ENCODE measurements around the gene NEU1. TPM values are rescaled to one million over a fixed set of nuclear protein-coding genes. Genes with fewer than 3 reads are reported as not detected.
"Not testable (repeated sequence)": the region's sequence is repeated elsewhere in the genome, so short reads cannot be mapped to it uniquely, and the experiment has no call there.

The NEU1 gene
- total and polyA plus RNA-seq, 7 donors = 15.0 to 43.2 (median 33.5) TPM

DNA sequence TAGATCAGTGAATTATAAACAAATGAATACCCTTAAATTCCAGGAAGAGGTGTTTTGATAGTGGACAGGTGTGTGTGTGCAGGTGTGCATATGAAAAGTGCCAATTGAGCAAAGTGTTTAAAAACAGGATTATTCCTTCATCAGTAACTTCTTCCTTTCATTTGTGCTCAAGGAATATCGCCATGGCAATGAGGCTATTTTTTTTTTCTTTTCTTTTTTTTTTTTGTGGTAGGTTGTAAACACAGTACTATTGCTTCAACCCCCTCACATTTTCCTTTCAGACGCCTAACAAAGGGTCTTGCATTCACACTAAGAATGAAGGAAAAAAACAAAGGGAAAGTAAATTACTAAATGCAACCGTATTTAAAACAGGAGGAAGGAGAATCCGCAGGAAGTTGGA lies 37.1 kb downstream of the NEU1 start:
- TF ChIP-seq POLR2A (IDR thresholded peaks at IDR 0.05) = no peak
- no peak for TF ChIP-seq EP300 (IDR thresholded peaks at IDR 0.05)
- TF ChIP-seq, protein P1, sequence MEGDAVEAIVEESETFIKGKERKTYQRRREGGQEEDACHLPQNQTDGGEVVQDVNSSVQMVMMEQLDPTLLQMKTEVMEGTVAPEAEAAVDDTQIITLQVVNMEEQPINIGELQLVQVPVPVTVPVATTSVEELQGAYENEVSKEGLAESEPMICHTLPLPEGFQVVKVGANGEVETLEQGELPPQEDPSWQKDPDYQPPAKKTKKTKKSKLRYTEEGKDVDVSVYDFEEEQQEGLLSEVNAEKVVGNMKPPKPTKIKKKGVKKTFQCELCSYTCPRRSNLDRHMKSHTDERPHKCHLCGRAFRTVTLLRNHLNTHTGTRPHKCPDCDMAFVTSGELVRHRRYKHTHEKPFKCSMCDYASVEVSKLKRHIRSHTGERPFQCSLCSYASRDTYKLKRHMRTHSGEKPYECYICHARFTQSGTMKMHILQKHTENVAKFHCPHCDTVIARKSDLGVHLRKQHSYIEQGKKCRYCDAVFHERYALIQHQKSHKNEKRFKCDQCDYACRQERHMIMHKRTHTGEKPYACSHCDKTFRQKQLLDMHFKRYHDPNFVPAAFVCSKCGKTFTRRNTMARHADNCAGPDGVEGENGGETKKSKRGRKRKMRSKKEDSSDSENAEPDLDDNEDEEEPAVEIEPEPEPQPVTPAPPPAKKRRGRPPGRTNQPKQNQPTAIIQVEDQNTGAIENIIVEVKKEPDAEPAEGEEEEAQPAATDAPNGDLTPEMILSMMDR (IDR thresholded peaks at IDR 0.05) = no peak
- no peak for TF ChIP-seq POLR2AphosphoS5 (IDR thresholded peaks at IDR 0.05)
- WGBS, 2 donors = 21 to 66% methylated on average over 4 of the region's 4 CpGs
- DNase-seq = no peak
- Histone ChIP-seq H3K4me1 (peaks cover 0 to 42% (median 40%) of the 10 kb centered on the region in 4 donors), H3K27ac (peak overlapping the region; percentile 86 to 98 (median 95)), H3K36me3 (no peaks in the 10 kb centered on the region), H3K4me3 (no peak overlapping the region), H3K9me3 (no peaks in the 10 kb centered on the region), H3K27me3 (no peaks in the 10 kb centered on the region)
- intact Hi-C loops (cut with DNase I) = loop anchor here (10.0 kb wide), 2 partner anchors 349 to 1211 kb away; partner anchors contain the start of genes AGPAT1, MRPS18B, PPP1R10 and RNF5

DNA sequence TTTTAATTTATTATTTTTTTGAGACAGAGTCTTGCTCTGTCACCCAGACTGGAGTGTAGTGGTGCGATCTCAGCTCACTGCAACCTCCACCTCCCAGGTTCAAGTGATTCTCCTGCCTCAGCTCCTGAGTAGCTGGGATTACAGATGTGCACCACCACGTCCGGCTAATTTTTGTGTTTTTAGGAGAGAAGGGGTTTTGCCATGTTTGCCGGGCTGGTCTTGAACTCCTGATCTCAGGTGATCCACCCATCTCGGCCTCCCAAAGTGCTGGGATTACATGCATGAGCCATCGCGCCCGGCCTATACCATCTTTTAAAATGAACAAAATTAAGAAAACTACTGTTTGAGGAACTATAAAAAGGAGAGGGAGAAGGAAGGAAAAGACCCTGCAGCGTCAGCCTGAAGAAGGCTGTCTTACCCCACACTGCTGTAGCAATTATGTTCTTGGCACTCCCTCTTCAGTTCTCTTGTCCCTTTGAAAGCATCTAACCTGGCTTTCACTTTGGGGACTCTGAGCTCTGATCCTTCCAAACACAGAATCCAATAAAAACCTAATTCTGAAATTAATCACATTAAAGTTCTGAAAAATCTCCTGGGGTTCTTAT lies 38.9 kb downstream of the NEU1 start:
- DNase-seq = not testable (repeated sequence)
- intact Hi-C loops (cut with DNase I) = loop anchor here (10.0 kb wide), 2 partner anchors 351 to 1209 kb away; partner anchors contain the start of genes AGPAT1, MRPS18B, PPP1R10 and RNF5
- peaks cover 0 to 58% (median 57%) of the 10 kb centered on the region in 4 donors for H3K4me1 ChIP-seq

DNA sequence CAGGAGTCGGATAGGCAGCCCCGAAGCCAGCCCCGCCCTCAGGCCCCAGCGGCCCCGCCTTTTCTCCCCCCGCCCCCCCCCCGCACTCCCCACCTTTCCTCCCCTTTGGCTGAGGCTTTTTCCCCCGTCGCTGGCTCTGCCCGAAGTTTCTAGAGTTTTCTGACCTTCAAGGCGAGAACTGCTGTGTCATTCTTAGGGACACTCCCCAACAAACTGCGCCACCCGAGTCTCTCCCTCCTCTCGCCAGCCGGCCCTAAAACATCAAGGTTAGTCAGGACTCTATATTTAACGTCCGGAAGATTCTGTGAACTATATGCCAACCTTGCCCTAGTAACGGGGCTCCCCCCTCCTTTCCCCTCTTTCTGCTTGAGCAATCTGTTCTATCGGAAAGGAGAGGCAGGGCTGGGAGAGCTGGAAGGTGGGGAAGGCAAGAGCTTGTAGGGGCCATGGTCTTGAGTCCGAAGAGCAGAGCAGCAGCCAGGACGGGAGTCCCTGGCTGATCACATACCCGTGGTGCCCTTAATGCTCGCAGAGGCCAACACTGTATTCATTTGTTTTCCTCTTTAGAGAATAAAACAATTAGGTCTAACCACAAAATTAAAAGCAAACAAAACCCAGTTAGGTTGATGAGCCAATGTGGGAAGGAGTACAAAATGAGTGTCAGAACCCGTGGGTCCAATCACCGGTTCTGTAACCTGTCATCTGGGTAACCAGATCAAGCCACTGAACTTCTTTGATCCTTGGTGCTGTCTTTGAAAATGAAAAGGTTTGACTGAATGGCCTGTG lies 40.4 kb downstream of the NEU1 start:
- H3K27me3 ChIP-seq = no peaks in the 10 kb centered on the region
- H3K36me3 ChIP-seq = no peaks in the 10 kb centered on the region
- TF ChIP-seq POLR2AphosphoS5 (IDR thresholded peaks at IDR 0.05) = peak; percentile 88 to 97 (median 94)
- TF ChIP-seq POLR2A (IDR thresholded peaks at IDR 0.05) = peak; percentile 74 to 76
- TF ChIP-seq, protein P1 (IDR thresholded peaks at IDR 0.05) = no peak
- TF ChIP-seq EP300 (IDR thresholded peaks at IDR 0.05) = peak in 1 of 4 donors; percentile 28
- 1 to 2% methylated on average over 25 of the region's 25 CpGs for WGBS, 2 donors
- H3K4me3 ChIP-seq = peak overlapping the region; percentile 45 to 61 (median 50)
- DNase-seq = peak; percentile 97
- peaks cover 0 to 72% (median 69%) of the 10 kb centered on the region in 4 donors for H3K4me1 ChIP-seq
- H3K9me3 ChIP-seq = no peaks in the 10 kb centered on the region
- H3K27ac ChIP-seq = peak overlapping the region; percentile 93 to 98 (median 95)
- intact Hi-C loops (cut with DNase I) = loop anchor here (1.0 to 10.0 kb wide), 3 partner anchors 16 to 1207 kb away; partner anchors contain the start of genes AGPAT1, LSM2, MRPS18B and PPP1R10

More for the DNA sequence above, 38.9 kb downstream of the NEU1 start:
- not testable (repeated sequence) for H3K36me3 ChIP-seq, H3K27me3 ChIP-seq, H3K4me3 ChIP-seq, H3K9me3 ChIP-seq
- WGBS, 2 donors = 87% methylated on average over 9 of the region's 9 CpGs
- H3K27ac ChIP-seq = peak overlapping the region; percentile 93 to 98 (median 95)

DNA sequence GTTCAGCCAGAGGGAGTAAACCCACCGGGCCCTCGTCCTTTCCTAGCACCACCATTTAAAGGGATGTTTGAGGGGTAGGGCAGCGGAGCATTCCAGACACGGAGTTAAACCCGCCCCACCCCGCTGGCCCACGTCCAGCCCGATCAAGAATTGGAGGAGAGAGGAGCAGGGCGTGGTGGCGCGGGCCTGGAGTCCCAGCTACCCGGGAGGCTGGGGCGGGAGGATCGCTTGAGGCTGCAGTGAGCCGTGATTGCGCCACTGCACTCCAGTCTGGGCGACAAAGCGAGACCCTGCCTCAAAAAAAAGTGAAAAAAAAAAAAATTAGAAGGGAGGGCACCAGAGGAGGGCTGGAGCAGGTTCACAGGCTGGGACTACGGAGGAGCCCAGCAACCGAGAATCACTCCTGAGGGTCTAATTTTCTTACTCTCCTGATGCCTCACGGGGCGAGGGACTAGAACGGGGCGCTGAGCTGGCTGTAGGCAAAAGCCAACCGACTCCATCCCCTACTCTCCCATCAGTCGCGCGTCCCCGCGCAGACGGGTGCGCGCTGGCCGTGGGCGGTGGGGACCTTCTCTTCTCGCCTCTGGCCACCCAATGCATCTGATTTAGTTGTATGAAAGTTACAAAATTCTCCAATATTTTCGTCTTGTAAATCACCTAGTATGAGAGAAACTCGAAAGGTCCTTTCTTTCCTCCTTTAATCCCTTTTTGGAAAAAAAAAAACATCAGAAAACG lies 41.2 kb downstream of the NEU1 start:
- Histone ChIP-seq H3K4me1 (peaks cover 0 to 69% (median 66%) of the 10 kb centered on the region in 4 donors), H3K27ac (peak overlapping the region; percentile 93 to 98 (median 95))

DNA sequence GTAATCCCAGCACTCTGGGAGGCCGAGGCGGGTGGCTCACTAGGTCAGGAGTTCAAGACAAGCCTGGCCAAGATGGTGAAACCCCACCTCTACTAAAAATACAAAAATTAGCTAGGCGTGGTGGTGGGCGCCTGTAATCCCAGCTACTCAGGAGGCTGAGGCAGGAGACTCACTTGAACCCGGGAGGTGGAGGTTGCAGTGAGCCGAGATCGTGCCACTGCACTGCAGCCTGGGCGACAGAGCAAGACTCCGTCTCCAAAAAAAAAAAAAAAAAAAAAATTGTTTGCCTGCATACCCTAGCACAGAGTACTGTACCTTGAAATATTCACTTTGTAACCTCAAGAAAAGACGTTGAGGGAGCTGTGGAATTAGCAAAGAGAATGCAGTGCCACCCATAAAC lies 42.2 kb downstream of the NEU1 start:
- 68 to 89% methylated on average over 10 of the region's 10 CpGs for WGBS, 2 donors
- not testable (repeated sequence) for H3K4me3 ChIP-seq, H3K9me3 ChIP-seq, H3K36me3 ChIP-seq, H3K27me3 ChIP-seq, DNase-seq
- Histone ChIP-seq H3K27ac (peak overlapping the region; percentile 93 to 98 (median 95)), H3K4me1 (peaks cover 0 to 59% (median 58%) of the 10 kb centered on the region in 4 donors)
- intact Hi-C loops (cut with DNase I) = loop anchor here (10.0 kb wide), 2 partner anchors 354 to 1206 kb away; partner anchors contain the start of genes AGPAT1, MRPS18B, PPP1R10 and RNF5

More for the DNA sequence above, 41.2 kb downstream of the NEU1 start:
- TF ChIP-seq POLR2A (IDR thresholded peaks at IDR 0.05) (peak; percentile 2 to 24), POLR2AphosphoS5 (IDR thresholded peaks at IDR 0.05) (peak in 2 of 4 donors; percentile 5 to 21), EP300 (IDR thresholded peaks at IDR 0.05) (no peak)
- TF ChIP-seq, protein P1 (IDR thresholded peaks at IDR 0.05) = no peak
- Histone ChIP-seq H3K27me3 (no peaks in the 10 kb centered on the region), H3K36me3 (no peaks in the 10 kb centered on the region), H3K4me3 (peak overlapping the region; percentile 45 to 61 (median 50)), H3K9me3 (no peaks in the 10 kb centered on the region)
- intact Hi-C loops (cut with DNase I) = loop anchor here (1.0 to 10.0 kb wide), 3 partner anchors 15 to 1207 kb away; partner anchors contain the start of genes AGPAT1, LSM2, MRPS18B and PPP1R10
- DNase-seq = peak; percentile 89
- WGBS, 2 donors = 2 to 6% methylated on average over 39 of the region's 39 CpGs
